GM21447 (cell line): ENCODE results near the gene MSL3B.
"Not testable (repeated sequence)": the region's sequence is repeated elsewhere in the genome, so short reads cannot be mapped to it uniquely, and the experiment has no call there.

ENCODE experiments used
- ATAC-seq: cut with Tn5 transposase; IDR thresholded peaks from one replicate; pipeline ENCODE4 v1.9.1; 2021; ENCODE audit not compliant: unreplicated experiment

Gene MSL3B

DNA sequence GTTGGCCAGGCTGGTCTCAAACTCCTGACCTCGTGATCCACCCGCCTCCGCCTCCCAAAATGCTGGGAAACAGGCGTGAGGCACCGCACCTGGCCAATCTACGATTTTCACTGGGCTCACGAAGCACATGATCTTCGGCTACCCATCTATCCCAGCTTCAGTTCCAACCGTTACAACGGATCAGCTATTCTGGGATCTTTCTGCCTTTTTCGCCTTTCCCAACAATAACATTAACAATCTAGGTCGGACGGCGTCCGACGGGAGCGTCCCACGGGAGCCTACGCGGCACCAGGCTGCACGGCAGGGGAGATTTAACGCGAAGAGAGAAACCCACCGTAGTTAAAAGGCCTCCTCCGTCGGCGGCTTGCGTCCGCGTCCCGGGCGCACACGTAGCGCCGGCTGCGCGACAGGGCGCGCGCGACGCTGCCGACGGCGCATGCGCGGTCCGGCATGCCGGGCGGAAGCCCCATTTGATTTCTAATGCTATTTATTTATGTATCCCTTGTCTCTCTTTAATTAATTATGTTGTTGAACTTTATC, at the start of gene MSL3B:
TSS of gene MSL3B (minus strand) at position 394 of the 540 bp plus-strand sequence.
- no peak for ATAC-seq

- no peak for ATAC-seq
Measured at GRCh38 chr2:233917116-233917515, 48.9 kb upstream of the MSL3B start, which contains the start of gene TRPM8. Gene TRPM8 (plus strand): TSS chr2:233917373. CDS start chr2:233926538, 9,165 bp downstream.

DNA sequence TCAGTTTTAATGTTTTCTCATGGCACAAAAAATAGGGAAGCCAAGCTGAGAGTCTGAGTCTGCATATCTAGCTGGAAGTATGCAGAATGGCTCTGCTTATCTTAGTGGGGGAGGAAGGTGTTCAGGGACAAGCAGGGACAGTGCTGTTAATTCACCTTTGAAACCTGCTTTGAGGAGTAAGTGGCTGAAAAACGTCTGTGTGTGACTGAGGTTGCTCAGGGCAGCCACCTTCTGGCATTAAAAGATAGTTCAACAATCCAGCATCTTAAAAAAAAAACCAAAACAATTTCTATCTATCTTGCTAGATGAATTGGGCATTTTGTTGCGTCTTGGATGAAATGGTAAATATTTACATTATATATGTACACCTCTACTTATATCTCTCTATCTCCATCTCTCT, 46.9 kb upstream of the MSL3B start:
- no peak for ATAC-seq

GRCh38 chr2:233912691-233913423, 44.7 kb upstream of the MSL3B start:
- ATAC-seq: no peak

GRCh38 chr2:233907627-233908026, 39.4 kb upstream of the MSL3B start:
- ATAC-seq: no peak

GRCh38 chr2:233905945-233906344, 37.8 kb upstream of the MSL3B start:
- no peak for ATAC-seq

GRCh38 chr2:233901884-233902283, 33.7 kb upstream of the MSL3B start:
- ATAC-seq: no peak

DNA sequence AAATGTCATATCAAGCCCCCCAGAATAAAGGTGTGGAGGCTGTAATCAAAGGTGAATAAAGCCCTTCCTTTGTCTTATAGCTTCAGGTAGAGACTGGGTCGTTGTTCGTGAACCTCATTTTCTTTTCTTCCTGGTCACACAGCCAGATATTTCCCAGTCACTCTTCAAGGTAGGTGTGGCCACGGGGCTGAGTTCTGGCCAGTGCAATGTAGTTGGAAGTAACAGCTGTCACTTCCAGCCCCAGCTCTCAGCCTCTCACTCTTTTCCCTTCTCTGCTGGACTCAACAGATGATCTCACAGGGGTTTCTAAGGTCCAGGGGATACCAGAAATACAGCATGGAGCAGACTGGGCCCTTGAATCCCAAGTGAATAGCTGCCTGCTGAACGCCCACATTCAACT, 33.2 kb upstream of the MSL3B start:
- ATAC-seq: no peak

GRCh38 chr2:233896253-233896652, 28.1 kb upstream of the MSL3B start:
- not testable (repeated sequence) for ATAC-seq

DNA sequence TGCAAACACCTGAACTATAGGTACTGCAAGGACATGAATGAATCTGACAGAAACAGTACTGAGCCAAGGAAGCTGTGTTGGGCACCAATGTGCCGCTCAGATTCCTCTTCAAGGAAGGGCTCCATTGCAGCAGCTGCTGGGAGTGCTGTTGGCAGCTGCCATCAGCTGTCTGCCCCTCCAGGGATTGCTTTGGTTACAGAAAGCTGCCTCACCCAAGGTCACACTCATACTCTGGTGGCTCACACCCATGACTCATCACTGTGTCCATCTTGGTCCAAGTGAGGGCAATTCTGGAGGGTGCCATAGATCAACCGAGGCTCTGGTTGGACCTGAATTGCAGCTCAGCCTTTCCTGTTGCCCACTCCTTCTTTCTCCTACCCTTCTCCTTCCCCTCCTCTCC, 24.6 kb upstream of the MSL3B start:
- no peak for ATAC-seq

DNA sequence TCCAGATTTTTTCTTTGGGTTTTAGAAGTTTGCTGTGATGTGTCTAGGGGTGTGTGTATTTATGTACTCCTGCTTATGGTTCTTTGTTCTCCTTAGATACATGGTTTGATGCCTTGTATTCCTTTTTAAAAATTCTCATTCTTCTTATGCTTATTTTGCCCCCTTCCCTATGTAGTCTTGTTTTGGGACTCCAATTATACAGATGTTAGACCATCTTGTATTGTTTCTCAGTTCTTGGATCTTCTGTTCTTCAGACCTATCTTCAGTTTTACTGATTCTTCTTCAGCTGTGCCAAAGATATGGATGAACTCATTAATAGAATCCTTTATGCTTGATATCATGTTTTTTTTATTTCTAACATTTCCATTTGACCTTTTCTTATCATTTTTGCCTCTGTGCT, 14.2 kb upstream of the MSL3B start:
- ATAC-seq: no peak

GRCh38 chr2:233872125-233872524, 3.9 kb upstream of the MSL3B start:
- not testable (repeated sequence) for ATAC-seq

DNA sequence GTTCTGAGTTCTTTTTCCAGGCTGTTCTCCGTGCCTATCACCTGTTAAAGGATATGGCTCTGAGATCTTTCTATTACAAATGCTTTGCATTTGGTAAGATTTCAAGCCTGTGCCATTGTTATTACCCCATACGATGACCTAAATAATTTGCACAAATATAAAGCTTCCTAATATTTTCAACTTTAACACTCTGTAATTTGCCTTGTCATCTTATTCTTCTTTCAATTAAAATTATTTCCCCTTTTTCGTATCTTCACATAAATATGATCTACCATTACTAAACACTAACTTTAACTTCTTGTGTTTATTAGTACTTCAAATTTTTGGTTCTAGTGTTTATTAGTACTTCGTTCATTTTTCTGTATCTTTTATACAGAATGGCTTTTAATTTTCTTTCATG, 3.2 kb upstream of the MSL3B start:
- no peak for ATAC-seq

GRCh38 chr2:233866479-233866878, 1.7 kb downstream of the MSL3B start:
- no peak for ATAC-seq

DNA sequence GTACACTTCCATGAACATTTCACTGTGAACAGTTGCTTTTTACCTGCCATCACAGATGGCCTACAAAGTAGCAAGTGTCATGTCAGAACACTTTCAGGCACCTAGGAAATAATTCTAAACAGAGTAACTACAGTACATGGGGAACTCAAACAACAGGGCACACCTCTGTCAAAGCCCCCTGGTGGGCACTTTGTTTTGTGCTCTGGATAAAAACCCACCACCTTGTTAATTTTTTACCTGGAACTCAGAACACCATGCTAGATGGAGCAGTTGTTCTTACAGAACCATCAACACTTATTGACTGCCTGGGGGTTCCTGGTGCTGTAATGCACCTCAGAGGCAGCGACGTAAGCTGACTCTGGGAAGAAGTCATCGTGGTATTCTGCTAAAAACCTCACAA, 2.3 kb downstream of the MSL3B start:
- ATAC-seq: no peak

GRCh38 chr2:233862261-233862768, 5.9 kb downstream of the MSL3B start:
- ATAC-seq: no peak

DNA sequence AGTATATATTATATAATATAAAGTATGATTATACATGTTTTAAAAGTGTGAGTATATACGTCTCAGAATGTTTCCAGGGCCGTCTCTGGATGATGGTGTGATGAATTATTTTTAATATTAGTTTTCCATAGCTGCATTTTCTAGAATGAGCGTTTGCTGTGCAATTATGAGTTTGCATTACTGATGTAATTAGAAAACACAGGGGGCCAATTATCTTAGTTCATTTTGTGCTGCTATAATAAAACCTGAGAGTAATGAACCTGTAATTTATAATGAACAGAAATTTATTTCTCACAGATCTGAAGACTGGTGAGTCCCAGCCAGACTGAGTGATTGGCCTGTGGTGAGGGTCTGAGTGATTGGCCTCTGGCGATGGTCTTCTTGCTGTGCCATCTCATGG, 9.9 kb downstream of the MSL3B start:
- ATAC-seq: no peak

DNA sequence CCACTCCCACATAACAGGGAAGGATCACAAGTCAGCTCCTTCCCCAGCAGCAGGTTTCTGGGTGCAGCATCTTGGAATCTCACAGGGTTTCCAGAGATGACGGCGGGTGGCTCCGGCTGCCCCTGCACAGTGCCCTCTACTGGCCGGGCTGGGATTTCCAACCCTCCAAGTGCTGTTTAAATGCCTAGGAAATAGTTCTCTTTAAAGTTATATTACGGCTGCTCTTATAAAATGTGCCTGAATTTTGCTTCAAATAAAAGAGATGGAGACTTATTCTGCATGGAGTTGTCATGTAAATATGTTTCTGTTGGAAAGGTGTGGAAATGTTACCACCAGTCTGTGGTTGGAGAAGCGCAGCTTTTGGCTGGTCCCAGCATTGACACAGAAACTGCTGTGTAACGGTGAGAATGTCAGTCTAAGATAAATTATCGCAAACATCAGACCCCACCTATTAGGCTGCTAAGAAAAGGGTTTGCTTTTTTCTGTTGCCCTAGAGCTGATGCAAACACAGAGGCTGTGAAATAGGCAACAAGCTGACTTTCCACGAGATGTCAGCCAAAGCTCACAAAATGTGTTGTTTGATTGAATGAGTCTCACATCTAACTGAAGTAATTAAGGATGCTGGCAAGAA, 10.6 kb downstream of the MSL3B start:
- ATAC-seq: no peak

DNA sequence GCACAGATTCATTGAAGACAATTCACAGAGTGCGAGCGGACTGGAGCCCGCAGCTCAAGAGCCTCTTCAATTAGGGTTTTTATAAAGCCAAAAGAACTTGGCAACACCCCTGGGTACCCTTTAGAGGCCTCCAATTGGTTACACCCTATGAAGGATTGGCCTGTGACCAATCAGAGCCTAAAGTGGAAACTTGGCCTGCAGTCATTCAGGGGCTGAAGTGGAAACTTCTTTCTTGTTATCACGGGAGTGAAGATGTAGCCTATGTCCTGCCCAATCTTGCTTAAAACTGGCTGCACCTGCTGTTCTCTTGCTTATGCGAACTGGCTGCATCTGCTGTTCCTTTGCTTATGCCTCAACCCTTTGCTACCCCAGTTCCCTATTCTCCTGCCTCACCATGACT, 12.0 kb downstream of the MSL3B start:
- ATAC-seq: no peak

- no peak for ATAC-seq
Measured at GRCh38 chr2:233855345-233855744, 12.8 kb downstream of the MSL3B start.

- ATAC-seq: peak; percentile 97
Measured at GRCh38 chr2:233854241-233854981, 13.8 kb downstream of the MSL3B start, which contains the start of gene HJURP. Gene HJURP (minus strand): TSS chr2:233854535. CDS start chr2:233854500, 35 bp downstream.
